ENCODE measurements around the gene DOK6.
"Not testable (repeated sequence)": the region's sequence is repeated elsewhere in the genome, so short reads cannot be mapped to it uniquely, and the experiment has no call there.

DOK6 gene

GRCh38 chr18:69631281-69631680 lies 230.6 kb downstream of the DOK6 start:
- no peak for DNase-seq

DNA sequence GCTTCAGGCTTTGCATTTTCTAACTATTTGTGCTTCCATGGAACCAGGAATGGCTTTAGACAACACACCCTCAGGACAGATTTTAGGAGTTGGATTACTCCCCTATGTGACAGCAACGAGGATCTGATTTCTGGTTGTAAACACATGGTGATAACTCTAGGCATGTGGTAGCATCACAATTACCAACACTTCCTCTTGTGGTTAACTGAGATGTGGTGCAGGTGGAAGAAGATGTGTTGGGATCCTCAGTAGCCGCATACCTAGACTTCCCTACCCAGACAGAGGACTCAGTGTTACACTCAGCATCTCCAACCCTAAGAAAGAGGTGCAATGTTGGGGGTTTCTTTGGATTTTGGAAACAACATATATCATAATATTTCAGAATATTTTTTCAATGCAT lies 234.8 kb downstream of the DOK6 start:
- no peak for DNase-seq

DNA sequence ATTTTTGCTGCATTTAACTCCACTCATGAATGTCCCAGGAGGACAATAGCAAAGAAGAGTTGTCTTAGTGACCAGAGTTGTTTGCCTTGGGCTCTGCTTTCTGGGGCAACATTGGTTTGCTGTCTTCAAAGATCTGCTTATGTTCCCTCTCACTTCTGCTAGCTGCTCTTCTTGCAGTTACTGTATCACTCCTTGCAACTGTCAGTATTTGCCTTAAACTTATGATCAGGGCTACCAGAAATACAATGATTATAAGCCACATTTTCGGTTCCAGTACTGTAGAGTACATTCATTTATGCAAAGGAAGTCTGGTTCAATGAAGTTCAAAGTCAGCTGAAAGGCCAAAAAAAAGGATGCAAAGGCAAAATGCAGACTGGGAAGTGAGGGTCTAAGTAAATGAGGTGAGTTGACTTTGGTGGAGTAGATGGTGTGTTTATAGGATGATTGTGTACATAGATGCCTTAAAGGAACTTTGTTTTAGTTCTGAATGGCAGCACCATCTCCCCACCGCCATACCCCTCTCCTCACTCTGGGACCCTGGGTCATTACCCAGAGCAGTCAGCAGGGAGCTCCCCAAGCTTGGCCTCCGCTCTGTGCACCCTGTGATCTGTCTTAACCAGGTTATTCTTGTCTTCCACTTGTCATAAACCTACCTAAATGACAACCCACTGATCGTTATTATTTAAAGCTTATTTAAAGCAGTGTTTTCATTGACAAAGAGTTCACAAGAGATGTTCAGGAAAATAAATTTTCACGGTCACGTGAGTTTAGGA lies 236.0 kb downstream of the DOK6 start:
- no peak for DNase-seq

- no peak for DNase-seq
Observed at GRCh38 chr18:69638056-69638455, 237.4 kb downstream of the DOK6 start.

GRCh38 chr18:69647702-69648101 lies 247.0 kb downstream of the DOK6 start:
- no peak for DNase-seq

DNA sequence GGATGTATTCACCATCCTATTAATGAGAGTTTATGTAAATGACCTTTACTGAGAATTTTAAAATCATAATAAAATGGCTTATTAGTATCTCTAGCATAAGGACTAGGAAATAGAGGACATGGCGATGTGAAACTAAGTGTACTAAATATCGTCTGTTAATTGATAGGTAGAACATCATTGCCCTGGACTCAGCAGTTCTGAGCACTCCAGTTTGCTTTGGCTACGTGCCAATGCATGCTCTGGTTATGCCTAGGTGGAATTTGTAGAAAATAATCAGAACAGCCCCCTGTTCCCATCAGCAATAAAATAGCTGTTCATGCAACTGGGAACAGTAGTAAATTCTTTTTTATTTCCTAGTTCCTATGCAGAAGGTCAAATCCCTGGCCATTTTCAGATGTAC lies 247.8 kb downstream of the DOK6 start:
- DNase-seq, result no peak

DNA sequence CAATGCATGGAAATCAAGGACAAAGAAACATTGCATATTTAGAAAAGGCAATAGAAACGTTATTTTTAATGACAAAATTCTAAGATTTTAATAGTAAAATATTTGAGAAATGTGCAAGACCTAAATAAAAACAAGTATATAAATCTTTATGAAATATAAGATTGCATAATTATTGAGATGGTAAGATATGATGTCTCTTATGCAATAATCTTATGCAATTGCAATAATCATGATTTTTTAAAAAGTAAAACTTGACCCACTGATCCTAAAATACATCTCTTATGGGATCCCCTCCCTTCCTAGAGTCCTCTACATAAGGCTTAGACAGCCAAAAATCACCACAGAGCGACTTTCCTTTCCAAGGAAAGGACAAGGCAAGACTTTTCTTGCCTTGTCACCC lies 249.0 kb downstream of the DOK6 start:
- no peak for DNase-seq

DNA sequence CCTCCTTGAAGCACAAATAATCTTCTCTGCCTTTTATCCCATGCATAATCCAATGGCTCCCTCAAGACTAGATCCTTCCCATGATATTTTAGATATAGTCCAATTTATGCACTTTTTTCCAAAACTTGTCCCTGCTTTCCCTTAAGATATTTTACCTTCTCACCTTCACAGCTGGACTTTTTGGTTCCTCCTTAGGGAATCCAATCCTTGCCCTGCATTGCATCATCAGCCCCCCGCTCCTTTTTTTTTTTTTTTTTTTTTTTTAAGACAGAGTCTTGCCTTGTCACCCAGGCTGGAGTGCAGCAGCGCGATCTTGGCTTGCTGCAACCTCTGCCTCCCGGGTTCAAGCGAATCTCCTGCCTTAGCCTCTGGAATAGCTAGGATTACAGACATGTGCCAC lies 250.6 kb downstream of the DOK6 start:
- DNase-seq, result no peak

- DNase-seq, result no peak
Observed at GRCh38 chr18:69655816-69656215, 255.1 kb downstream of the DOK6 start.

GRCh38 chr18:69658103-69658502 lies 257.4 kb downstream of the DOK6 start:
- no peak for DNase-seq

- DNase-seq, result no peak
Observed at GRCh38 chr18:69658685-69659084, 258.0 kb downstream of the DOK6 start.

- no peak for DNase-seq
Observed at GRCh38 chr18:69659142-69659651, 258.5 kb downstream of the DOK6 start.

DNA sequence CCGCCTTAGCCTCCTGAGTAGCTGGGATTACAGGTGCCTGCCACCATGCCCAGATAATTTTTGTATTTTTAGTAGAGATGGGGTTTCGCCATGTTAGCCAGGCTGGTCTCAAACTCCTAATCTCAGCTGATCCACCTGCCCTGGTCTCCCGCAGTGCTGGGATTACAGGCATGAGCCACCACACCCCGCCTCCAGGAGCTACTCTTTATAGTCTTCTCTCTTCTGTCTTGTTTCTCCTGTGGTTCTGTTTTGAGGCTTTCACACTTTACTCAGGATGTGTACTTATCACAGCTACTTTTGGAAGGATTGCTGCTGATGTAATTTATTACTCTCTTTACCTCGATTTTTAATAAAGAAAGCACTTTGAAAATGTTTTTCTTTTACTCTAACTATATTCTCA lies 261.4 kb downstream of the DOK6 start:
- not testable (repeated sequence) for DNase-seq

GRCh38 chr18:69664399-69664798 lies 263.7 kb downstream of the DOK6 start:
- no peak for DNase-seq

DNA sequence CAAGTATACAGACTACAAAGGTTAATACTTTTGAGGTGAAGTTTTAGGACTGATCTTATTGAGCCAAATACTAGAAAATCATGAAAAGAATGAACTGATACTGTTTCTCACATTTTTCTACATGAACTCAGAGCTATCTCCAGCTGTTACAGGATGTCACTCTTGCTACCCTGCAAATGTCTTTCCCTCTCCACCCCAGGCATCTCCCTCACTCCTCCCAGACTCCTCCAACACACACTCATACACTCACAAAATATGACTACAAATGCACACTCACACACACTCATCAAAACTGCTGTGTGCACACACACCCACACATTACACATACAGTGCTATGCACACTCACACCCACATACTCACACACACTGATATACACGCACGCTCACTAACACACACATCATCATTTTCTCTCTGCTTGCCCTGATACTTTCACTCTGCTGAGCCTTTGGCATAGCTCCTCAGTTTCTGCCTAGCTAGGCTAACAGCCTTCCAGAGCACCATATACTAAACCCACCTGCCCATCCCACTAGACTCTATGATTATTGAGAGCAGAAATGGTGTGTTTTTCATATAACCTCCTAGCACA lies 273.7 kb downstream of the DOK6 start:
- DNase-seq, result no peak

DNA sequence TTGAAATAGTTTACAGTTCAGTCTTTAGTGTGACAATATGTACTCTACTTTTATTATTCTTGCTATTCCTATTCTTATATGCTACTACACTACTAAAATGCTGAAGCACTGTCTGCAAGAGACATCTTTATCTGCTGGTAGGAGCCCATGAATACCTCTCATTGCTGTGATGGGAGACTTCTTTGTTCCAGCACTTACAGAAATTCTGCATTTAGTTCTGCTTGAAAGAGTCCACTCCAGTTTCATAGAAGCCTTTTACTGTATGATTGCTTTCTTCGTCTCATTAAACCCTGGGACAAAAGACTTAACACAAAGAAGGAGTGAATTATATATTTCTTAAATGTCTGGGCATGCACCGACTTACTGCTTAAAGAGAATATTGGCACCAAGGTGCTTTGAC lies 274.3 kb downstream of the DOK6 start:
- DNase-seq, result no peak

DNA sequence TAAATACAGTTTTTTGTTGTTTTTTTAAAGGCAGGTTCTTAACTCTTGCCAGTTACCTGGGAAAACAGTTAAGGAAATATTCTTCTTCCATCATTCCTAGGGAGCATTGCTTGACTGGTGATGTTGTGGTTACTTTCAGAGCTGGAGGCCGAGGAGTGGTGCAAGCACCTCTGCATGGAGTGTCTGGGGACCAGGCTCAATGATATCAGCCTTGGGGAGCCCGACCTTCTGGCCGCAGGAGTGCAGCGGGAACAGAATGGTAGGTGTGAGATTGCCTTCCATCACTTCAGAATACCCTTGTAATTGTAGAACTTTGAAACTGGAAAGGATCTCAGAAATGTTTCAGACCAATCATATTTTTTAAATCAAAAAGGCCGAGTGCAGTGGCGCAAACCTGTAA lies 276.9 kb downstream of the DOK6 start:
- no peak for DNase-seq

DNA sequence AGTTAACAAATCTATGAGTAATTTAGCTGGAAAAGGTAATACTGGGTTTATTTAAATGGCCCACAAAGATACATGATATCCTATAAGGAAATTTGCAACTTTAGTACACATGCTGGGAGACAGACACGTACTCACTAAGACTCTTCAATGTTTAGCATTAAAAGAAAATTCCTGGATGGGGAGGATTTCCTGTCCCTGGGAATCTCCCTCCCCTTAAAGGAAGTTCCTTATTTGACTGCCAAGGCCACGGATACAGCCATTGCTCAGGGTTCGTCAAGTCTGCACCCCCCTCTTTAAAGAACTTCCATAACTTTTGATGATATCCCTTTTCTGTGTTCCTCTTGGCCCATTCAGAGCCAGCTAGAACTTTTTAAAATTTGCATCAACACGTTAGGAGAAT lies 279.4 kb downstream of the DOK6 start:
- no peak for DNase-seq

DNA sequence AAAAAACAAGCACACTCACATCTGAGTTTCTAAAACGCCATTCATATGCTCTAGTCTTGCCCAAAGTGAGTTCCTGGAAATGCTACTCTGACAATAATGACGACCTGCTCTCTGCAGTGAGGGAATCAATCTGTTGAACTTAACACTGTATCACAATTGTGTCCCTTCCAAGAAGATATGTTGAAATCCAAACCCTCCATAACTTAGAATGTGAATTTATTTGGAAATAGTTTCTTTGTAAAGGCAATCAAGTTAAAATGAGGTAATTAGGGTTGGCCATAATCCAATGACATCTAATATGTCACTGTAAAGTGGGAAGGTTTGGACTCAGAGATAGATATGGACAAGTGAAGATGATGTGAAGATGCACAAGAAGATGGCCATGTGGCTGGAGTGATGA lies 282.5 kb downstream of the DOK6 start:
- no peak for DNase-seq

- no peak for DNase-seq
Observed at GRCh38 chr18:69684789-69685188, 284.1 kb downstream of the DOK6 start.

- DNase-seq, result no peak
Observed at GRCh38 chr18:69686861-69687260, 286.2 kb downstream of the DOK6 start.

DNA sequence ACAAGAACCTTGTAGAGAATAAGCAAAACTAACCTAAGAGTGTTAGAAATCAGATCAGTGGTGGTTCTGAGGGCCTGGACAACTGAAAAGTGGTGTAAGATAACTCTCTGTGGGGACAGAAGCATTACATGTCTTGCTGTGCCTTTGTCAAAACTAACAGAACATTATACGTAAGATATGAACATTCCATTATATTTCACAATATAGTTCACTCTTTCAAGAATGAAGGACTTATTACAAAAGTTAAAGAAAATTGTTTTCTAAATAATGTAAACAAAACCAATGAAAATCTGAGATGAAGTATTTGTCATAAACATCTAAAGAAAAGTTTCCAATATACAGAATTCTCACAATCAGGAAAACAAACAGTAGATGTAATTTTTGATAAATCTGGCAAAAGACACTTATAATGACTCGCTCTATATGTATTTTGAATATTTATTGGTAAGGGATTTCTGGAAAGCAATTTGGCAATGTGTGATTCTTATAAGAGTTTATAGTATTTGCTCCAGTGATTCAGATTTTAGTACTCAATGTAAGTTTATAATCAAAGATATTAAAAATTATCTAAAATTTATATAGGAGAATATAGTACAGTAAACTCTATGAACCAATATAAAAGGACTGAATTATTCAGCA lies 288.6 kb downstream of the DOK6 start:
- DNase-seq, result no peak

DNA sequence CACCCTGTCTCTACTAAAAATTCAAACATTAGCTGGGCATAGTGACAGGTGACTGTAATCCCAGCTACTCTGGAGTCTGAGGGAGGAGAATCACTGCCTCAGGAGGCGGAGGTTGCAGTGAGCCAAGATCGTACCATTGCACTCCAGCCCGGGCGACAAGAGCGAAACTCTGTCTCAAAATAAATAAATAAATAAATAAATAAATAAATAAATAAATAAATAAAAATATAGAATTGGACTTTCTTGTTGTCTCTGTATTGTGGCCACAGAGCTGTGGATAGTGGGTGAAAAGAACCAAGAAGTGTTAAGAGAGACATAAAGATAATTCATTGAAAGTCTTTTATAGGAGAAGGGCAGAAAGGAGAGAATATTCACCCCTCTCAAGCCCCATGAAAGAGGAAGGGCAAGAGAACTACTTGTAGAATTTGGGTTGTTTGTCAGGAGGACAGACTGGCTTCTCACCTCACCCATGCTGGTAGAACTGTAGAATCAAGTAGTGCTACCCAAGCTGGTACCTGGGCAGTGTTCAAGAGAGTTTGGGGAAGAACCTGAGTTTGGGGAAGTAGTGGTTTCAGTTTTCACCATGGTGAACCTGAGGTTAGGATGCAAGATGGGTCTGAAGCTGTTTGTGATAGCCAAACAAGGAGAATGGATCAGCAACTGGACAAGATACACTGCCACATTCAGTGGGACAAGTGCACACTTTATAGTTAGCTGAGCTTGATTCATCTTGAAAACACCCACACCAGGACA lies 290.5 kb downstream of the DOK6 start:
- no peak for DNase-seq

GRCh38 chr18:69697069-69697468 lies 296.4 kb downstream of the DOK6 start:
- DNase-seq, result no peak
